Ovary (tissue), 9 donors: ENCODE measurements around the gene HOXA5. TPM values are rescaled to one million over a fixed set of nuclear protein-coding genes. Genes with fewer than 3 reads are reported as not detected.
A peak's percentile ranks its signal among the peaks of the same experiment; 100 is the strongest.

Experiments used
- DNase-seq, 5 donors: peaks; one replicate each; pipeline ENCODE4 v3.0.0-alpha.2; 2019 to 2020
- H3K27ac ChIP-seq, 2 donors: fragments of 200-600 bp; one replicate each; pipeline versions ENCODE4 v1.5.1 to v1.8.0; 2019 to 2022
- H3K27me3 ChIP-seq: fragments of 200-600 bp; one replicate; pipeline ENCODE4 v1.8.0; 2022
- H3K36me3 ChIP-seq: fragments of 200-600 bp; sonication (generic); one replicate; pipeline ENCODE4 v1.5.1; 2019
- H3K4me1 ChIP-seq: one replicate; pipeline ENCODE4 v1.8.1; 2013; ENCODE audit warnings: mild to moderate bottlenecking, moderate library complexity; ENCODE audit not compliant: insufficient read depth
- H3K4me3 ChIP-seq: fragments of 200-600 bp; sonication (generic); one replicate; pipeline ENCODE4 v1.5.1; 2017
- H3K9me3 ChIP-seq, 2 donors: fragments of 200-600 bp in 1 of 2; sonication (generic) in 1 of 2; one replicate each; pipeline versions ENCODE4 v1.5.1 to v1.8.1; 2013 to 2019; ENCODE audit warnings: mild to moderate bottlenecking in 1 of 2, moderate library complexity in 1 of 2
- CTCF ChIP-seq, 3 donors: fragments of 450-650 bp in 2 of 3; fragments of 200-600 bp in 1 of 3; IDR thresholded peaks; one replicate each; pipeline versions ENCODE4 v1.5.1 to v1.8.0; 2016 to 2022; ENCODE audit warnings: antibody characterized with exemption in 3 of 3, mild to moderate bottlenecking in 1 of 3
- EP300 ChIP-seq: sonication (generic); formaldehyde crosslinking; IDR thresholded peaks from one replicate; pipeline ENCODE4 v1.6.1; 2017; ENCODE audit warnings: antibody characterized with exemption
- POLR2A ChIP-seq: fragments of 450-650 bp; IDR thresholded peaks from one replicate; pipeline ENCODE4 v1.6.1; 2017; ENCODE audit warnings: antibody characterized with exemption, mild to moderate bottlenecking, moderate library complexity
- WGBS, 3 donors: extraction: QIAGEN DNeasy Blood & Tissue Kit in 1 of 3; methylation state at CpG; one replicate each; pipeline versions ENCODE4 v1.1.5 to v1.1.7; 2013 to 2017; 5-methylcytosine and 5-hydroxymethylcytosine counted together
- intact Hi-C, 4 donors: fragments of 100-400 bp; cut with DNase I; formaldehyde crosslinking; loops; one replicate each; pipeline versions ENCODE4 v1.11.0 to v1.15.1; 2022 to 2023
- polyA plus RNA-seq, 2 donors: library from polyadenylated mRNA; stranded (reverse); fragments of 200-250 nt in 1 of 2; fragments of 350-450 nt in 1 of 2; fragmentation: Illumina TruSeq in 1 of 2; extraction: RNeasy Lipid Tissue Mini Kit (QIAGEN cat#74804) in 1 of 2; gene quantifications; one replicate each; pipeline ENCODE4 v1.2.3, GENCODE V29; 2013 to 2014
- total RNA-seq, 7 donors: library from RNA; depleted of rRNA in 2 of 7; stranded (reverse); fragments of >200 nt in 2 of 7; fragmentation: NEBNext Ultra II Directional in 3 of 7; extraction: Animal tissue kit (Norgen Biotek cat#: 25700) in 3 of 7; gene quantifications; one replicate each; pipeline versions ENCODE4 v1.1.0 to v1.2.4, GENCODE V29; 2016 to 2023
- donor health status: DM: no; HTN: no; CAD: no; lungs with moderate emphysema.
- donor health status: DM: no; HTN: no; CAD: no.
- donor health status: Bipolar disorder and iron deficiency.
- donor health status: DM: yes; HTN: yes; CAD: no.
- donor health status: DM: no; HTN: no; CAD: no.
- donor health status: DM: yes; HTN: yes; CAD: no.

Gene HOXA5
- total and polyA plus RNA-seq, 9 donors: 0.40 to 29.6 (median 1.8) TPM

GRCh38 chr7:27185013-27185853, 41.8 kb upstream of the HOXA5 start, which contains the start of gene HOXA11:
Gene HOXA11 (minus strand): TSS chr7:27185232. CDS start chr7:27185144, 88 bp downstream.
- Histone ChIP-seq H3K27me3 (peaks cover 18% of the 10 kb centered on the region), H3K4me1 (peaks cover 2% of the 10 kb centered on the region), H3K9me3 (no peaks in the 10 kb centered on the region), H3K4me3 (peak within 1 kb of the TSS; percentile 48), H3K27ac (no peak within 1 kb of the TSS), H3K36me3 (no peaks in the 10 kb centered on the region)
- intact Hi-C loops: loop anchor here in 1 of 4 donors (10.0 kb wide), 1 partner anchor 1320 kb away; no protein-coding TSS in a partner anchor
- TF ChIP-seq EP300 (no peak), CTCF (IDR thresholded peaks at IDR 0.05) (no peak), POLR2A (no peak)
- DNase-seq: peak in 1 of 5 donors; percentile 30
- 7 to 13% (median 8%) methylated on average over 42 to 43 of the region's 43 CpGs for WGBS, 3 donors

DNA sequence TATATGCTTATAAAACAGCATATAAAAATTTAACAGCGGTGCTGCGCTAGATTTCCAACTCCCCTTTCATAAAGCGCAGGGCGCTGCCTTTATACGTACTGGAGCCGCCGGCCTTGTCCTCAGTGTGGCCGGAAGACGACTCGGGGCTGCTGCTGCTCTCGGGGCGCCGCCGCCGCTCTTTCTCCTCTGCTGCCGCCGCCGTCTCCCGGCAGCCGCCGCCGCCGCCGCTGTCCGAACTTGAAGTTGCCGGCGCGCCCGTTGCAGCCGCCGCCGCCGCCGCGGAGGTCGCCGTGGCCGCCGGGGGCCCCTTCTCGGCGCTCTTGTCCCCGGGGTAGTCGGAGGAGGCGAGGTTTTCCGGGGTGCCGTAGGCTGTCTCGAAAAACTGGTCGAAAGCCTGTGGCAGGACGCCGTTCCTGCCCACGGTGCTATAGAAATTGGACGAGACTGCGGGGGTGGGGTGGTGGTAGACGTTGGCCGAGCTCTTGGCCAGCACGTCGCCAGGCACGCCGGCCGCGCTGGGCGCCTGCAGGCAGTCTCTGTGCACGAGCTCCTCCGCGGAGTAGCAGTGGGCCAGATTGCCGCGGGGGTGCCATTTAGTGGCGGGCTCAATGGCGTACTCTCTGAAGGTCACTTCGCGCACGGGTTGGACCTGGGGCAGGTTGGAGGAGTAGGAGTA, 41.0 kb upstream of the HOXA5 start:
- DNase-seq: peak in 2 of 5 donors; percentile 21 to 46
- Histone ChIP-seq H3K36me3 (no peaks in the 10 kb centered on the region), H3K4me3 (peak overlapping the region; percentile 46), H3K27ac (no peak overlapping the region), H3K9me3 (no peaks in the 10 kb centered on the region), H3K27me3 (peaks cover 18% of the 10 kb centered on the region), H3K4me1 (peaks cover 2% of the 10 kb centered on the region)
- WGBS, 3 donors: 2% methylated on average over 68 to 72 of the region's 72 CpGs
- intact Hi-C loops: loop anchor here in 1 of 4 donors (10.0 kb wide), 1 partner anchor 1320 kb away; no protein-coding TSS in a partner anchor
- no peak for TF ChIP-seq POLR2A
- TF ChIP-seq CTCF (IDR thresholded peaks at IDR 0.05): no peak
- TF ChIP-seq EP300: no peak

- peaks cover 18% of the 10 kb centered on the region for H3K27me3 ChIP-seq
- peaks cover 2% of the 10 kb centered on the region for H3K4me1 ChIP-seq
- TF ChIP-seq EP300 (no peak), POLR2A (no peak), CTCF (IDR thresholded peaks at IDR 0.05) (no peak)
- intact Hi-C loops: loop anchor here in 1 of 4 donors (10.0 kb wide), 1 partner anchor 1319 kb away; no protein-coding TSS in a partner anchor
- WGBS, 3 donors: 5 to 6% (median 5%) methylated on average over 30 of the region's 30 CpGs
- peak in 1 of 5 donors; percentile 34 for DNase-seq
- no peaks in the 10 kb centered on the region for H3K36me3 ChIP-seq
- H3K9me3 ChIP-seq: no peaks in the 10 kb centered on the region
- H3K4me3 ChIP-seq: peak overlapping the region; percentile 46
- no peak overlapping the region for H3K27ac ChIP-seq
Measured at GRCh38 chr7:27183682-27184336, 40.3 kb upstream of the HOXA5 start.
